ENCODE measurements around the gene NEDD8.

GRCh38 chr14:24226473-24226872 lies 5.7 kb downstream of the NEDD8 start:
- TF ChIP-seq CTCF (IDR thresholded peaks at IDR 0.05; ENCODE audit: insufficient read depth, low read depth, low read length) = no peak
- no peak for TF ChIP-seq EZH2 (IDR thresholded peaks at IDR 0.05; ENCODE audit: insufficient read depth, low read length)

Measured in astrocyte (in vitro differentiated cells and primary cell).